NT2/D1 (cell line): ENCODE measurements around the gene SDCCAG8.

ENCODE experiments used
- SUZ12 ChIP-seq: IDR thresholded peaks from 2 replicates; pipeline ENCODE4 v1.6.1; 2011; ENCODE audit not compliant: insufficient read length, insufficient read depth; ENCODE audit errors: extremely low read depth
- YY1 ChIP-seq: IDR thresholded peaks from 2 replicates; pipeline ENCODE4 v1.6.1; 2011; ENCODE audit not compliant: insufficient read length, insufficient read depth
- ZNF274 ChIP-seq: IDR thresholded peaks from 2 replicates; pipeline ENCODE4 v1.6.1; 2011; ENCODE audit warnings: mild to moderate bottlenecking, low read depth, low read length

DNA sequence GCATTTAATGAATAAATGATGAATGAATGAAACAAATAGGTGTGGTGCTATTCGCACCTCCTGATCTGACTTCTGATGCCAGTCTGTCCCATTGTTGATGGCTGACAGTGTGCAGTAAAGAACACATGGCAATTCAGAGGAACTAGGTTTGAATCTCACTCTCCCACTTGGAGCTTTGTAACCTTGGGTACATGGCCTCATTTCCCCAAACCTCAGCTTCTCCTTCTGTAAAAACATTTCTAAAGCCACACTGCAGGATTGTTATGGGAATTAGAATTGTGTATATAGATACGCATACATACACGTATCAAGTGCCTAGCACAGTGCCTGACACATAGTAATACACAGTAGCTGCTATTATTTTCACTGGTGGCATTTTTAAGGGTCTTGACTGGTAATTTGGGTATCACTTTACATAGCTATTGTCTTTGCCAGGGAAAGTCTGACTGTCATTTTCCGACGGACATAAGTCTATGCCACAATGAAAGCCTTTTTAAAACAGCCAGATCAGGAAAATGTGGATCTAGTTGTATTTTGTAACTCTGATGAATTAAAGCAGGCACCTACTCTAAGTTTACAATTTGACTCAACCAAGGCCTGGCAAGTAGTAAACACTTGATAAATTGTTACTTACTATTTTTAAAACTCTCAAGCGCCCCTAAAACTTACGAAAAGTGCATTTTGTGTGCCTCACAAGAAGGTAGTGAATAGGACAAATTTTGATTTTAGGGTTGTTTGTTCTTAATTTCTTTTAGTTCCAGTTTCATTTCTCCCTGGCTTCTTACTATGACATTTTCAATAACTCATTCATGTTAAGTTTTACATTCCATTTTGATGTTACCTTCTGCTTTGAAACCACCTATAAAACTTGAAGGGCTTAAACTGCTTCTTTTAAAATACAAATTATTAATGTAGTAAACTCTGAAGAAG lies 164.4 kb downstream of the SDCCAG8 start:
- no peak for TF ChIP-seq YY1
- no peak for TF ChIP-seq ZNF274
- TF ChIP-seq SUZ12 = no peak
